ENCODE measurements around the gene PURA. TPM values are rescaled to one million over a fixed set of nuclear protein-coding genes. Genes with fewer than 3 reads are reported as not detected.

Gene PURA
- total RNA-seq, 2 donors from 2014 or later: 41.6 to 44.3 TPM

GRCh38 chr5:140109018-140109758 lies 4.7 kb upstream of the PURA start:
- Histone ChIP-seq H3K4me1 (ENCODE audit: control insufficient read depth in 1 of 2, low read depth in 2 of 2) (peaks cover 21 to 49% of the 10 kb centered on the region in 2 donors), H3K27ac (peak overlapping the region; percentile 99 to 100), H3K9me3 (no peaks in the 10 kb centered on the region), H3K27me3 (replicated peaks; ENCODE audit: insufficient read depth) (no peaks in the 10 kb centered on the region), H3K4me3 (peak overlapping the region; percentile 93), H3K36me3 (no peaks in the 10 kb centered on the region)
- no peak for ATAC-seq (ENCODE audit: insufficient number of reproducible peaks, low FRiP score, low read depth)
- TF ChIP-seq CTCF (IDR thresholded peaks at IDR 0.05): no peak
- DNase-seq (ENCODE audit: low spot score): no peak

- no peaks in the 10 kb centered on the region for H3K9me3 ChIP-seq
- DNase-seq (ENCODE audit: low spot score) (no peak), ATAC-seq (ENCODE audit: insufficient number of reproducible peaks, low FRiP score, low read depth) (no peak)
- no peak for TF ChIP-seq CTCF (IDR thresholded peaks at IDR 0.05)
- peak overlapping the region in 1 of 2 donors; percentile 100 for H3K27ac ChIP-seq
- no peaks in the 10 kb centered on the region for H3K36me3 ChIP-seq
- H3K4me3 ChIP-seq: peak overlapping the region; percentile 93
- H3K27me3 ChIP-seq (replicated peaks; ENCODE audit: insufficient read depth): no peaks in the 10 kb centered on the region
- H3K4me1 ChIP-seq (ENCODE audit: control insufficient read depth in 1 of 2, low read depth in 2 of 2): peaks cover 25 to 53% of the 10 kb centered on the region in 2 donors
Measured at GRCh38 chr5:140109759-140110645, 3.9 kb upstream of the PURA start.

- Histone ChIP-seq H3K9me3 (no peaks in the 10 kb centered on the region), H3K4me3 (no peak overlapping the region), H3K27me3 (replicated peaks; ENCODE audit: insufficient read depth) (no peaks in the 10 kb centered on the region), H3K4me1 (ENCODE audit: control insufficient read depth in 1 of 2, low read depth in 2 of 2) (peaks cover 31 to 59% of the 10 kb centered on the region in 2 donors), H3K27ac (no peak overlapping the region), H3K36me3 (no peaks in the 10 kb centered on the region)
- DNase-seq (ENCODE audit: low spot score): no peak
- TF ChIP-seq CTCF (IDR thresholded peaks at IDR 0.05): no peak
- no peak for ATAC-seq (ENCODE audit: insufficient number of reproducible peaks, low FRiP score, low read depth)
Measured at GRCh38 chr5:140110646-140110957, 3.3 kb upstream of the PURA start.

GRCh38 chr5:140111011-140111858 lies 2.7 kb upstream of the PURA start:
- Histone ChIP-seq H3K27ac (peak overlapping the region in 1 of 2 donors; percentile 84), H3K4me1 (ENCODE audit: control insufficient read depth in 1 of 2, low read depth in 2 of 2) (peaks cover 36 to 65% of the 10 kb centered on the region in 2 donors), H3K27me3 (replicated peaks; ENCODE audit: insufficient read depth) (no peaks in the 10 kb centered on the region), H3K36me3 (no peaks in the 10 kb centered on the region), H3K4me3 (no peak overlapping the region), H3K9me3 (no peaks in the 10 kb centered on the region)
- TF ChIP-seq CTCF (IDR thresholded peaks at IDR 0.05): no peak
- ATAC-seq (ENCODE audit: insufficient number of reproducible peaks, low FRiP score, low read depth) (no peak), DNase-seq (ENCODE audit: low spot score) (no peak)

Measured in thoracic aorta (tissue), 2 donors.